Measurements from ENCODE around the gene RASGRF1.

- TF ChIP-seq, protein P1, sequence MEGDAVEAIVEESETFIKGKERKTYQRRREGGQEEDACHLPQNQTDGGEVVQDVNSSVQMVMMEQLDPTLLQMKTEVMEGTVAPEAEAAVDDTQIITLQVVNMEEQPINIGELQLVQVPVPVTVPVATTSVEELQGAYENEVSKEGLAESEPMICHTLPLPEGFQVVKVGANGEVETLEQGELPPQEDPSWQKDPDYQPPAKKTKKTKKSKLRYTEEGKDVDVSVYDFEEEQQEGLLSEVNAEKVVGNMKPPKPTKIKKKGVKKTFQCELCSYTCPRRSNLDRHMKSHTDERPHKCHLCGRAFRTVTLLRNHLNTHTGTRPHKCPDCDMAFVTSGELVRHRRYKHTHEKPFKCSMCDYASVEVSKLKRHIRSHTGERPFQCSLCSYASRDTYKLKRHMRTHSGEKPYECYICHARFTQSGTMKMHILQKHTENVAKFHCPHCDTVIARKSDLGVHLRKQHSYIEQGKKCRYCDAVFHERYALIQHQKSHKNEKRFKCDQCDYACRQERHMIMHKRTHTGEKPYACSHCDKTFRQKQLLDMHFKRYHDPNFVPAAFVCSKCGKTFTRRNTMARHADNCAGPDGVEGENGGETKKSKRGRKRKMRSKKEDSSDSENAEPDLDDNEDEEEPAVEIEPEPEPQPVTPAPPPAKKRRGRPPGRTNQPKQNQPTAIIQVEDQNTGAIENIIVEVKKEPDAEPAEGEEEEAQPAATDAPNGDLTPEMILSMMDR (IDR thresholded peaks at IDR 0.05; ENCODE audit: low read length) = no peak
- no peak for TF ChIP-seq EZH2 (optimal IDR thresholded peaks at IDR 0.05; ENCODE audit: low read depth, low read length)
These were observed 11.4 kb upstream of the RASGRF1 start for GRCh38 chr15:79101866-79102581.

Data from MM.1S (cell line).